H1 (cell line): ENCODE results near the gene CCDC93. TPM values are rescaled to one million over a fixed set of nuclear protein-coding genes. Genes with fewer than 3 reads are reported as not detected.

Experiments
- CTCF ChIA-PET: fragments of 300-600 bp; sonication (Branson Sonifier 250); formaldehyde crosslinking; loops from one replicate; lab custom pipeline; 2021; ENCODE audit not compliant: partially characterized antibody; lab: Charles Lee
- POLR2A ChIA-PET: fragments of 300-600 bp; sonication (Branson Sonifier 250); formaldehyde crosslinking; loops from one replicate; lab custom pipeline; 2021; ENCODE audit warnings: inconsistent platforms; ENCODE audit not compliant: partially characterized antibody; lab: Charles Lee
- DNase-seq, 2 experiments: peaks; one replicate each; pipeline versions ENCODE4 v3.0.0 to v3.0.0-alpha.2; 2010 to 2022; ENCODE audit warnings: low spot score in 2 of 2, low read depth in 1 of 2, mixed read lengths in 1 of 2
- FAIRE-seq: peaks from 2 replicates; lab custom pipeline; 2011; peaks lifted over from hg19 to GRCh38; lab: Jason Lieb, UNC
- H2AFZ ChIP-seq: 2 replicates; pipeline ENCODE4 v1.8.1; 2012; ENCODE audit warnings: low read length, inconsistent platforms
- H2AK5ac ChIP-seq: 2 replicates; pipeline ENCODE4 v1.6.1; 2013; ENCODE audit warnings: low read depth, low read length
- H2BK120ac ChIP-seq: replicated peaks from 2 replicates; pipeline ENCODE3; 2013; ENCODE audit warnings: low read depth, low read length, inconsistent platforms
- H2BK12ac ChIP-seq: 2 replicates; pipeline ENCODE4 v1.6.1; 2013; ENCODE audit warnings: low read depth, low read length
- H2BK15ac ChIP-seq: 2 replicates; pipeline ENCODE4 v1.6.1; 2013; ENCODE audit warnings: low read length
- H2BK20ac ChIP-seq: 2 replicates; pipeline ENCODE4 v1.6.1; 2013; ENCODE audit warnings: low read length
- H2BK5ac ChIP-seq: 2 replicates; pipeline ENCODE4 v1.6.1; 2013; ENCODE audit warnings: low read depth, low read length
- H3K14ac ChIP-seq: 2 replicates; pipeline ENCODE4 v1.6.1; 2013; ENCODE audit warnings: inconsistent platforms; ENCODE audit not compliant: insufficient read length
- H3K18ac ChIP-seq: 2 replicates; pipeline ENCODE4 v1.6.1; 2013; ENCODE audit warnings: low read length; ENCODE audit errors: extremely low read depth
- H3K23ac ChIP-seq: 2 replicates; pipeline ENCODE4 v1.6.1; 2013; ENCODE audit warnings: inconsistent platforms; ENCODE audit not compliant: insufficient read length
- H3K23me2 ChIP-seq: 2 replicates; pipeline ENCODE4 v1.6.1; 2013; ENCODE audit warnings: low read depth, low read length
- H3K27ac ChIP-seq: 2 replicates; pipeline ENCODE4 v1.6.1; 2011; ENCODE audit warnings: low read depth, low read length, inconsistent platforms
- H3K27me3 ChIP-seq, 4 experiments: replicated peaks in 1 of 4; 1 replicate in 1 of 4; 2 replicates in 3 of 4; pipeline versions ENCODE4 v1.6.1 to v1.8.1; 2011 to 2013; ENCODE audit warnings: low read length in 3 of 4, mild to moderate bottlenecking in 3 of 4, inconsistent platforms in 2 of 4, mixed read lengths in 2 of 4, moderate library complexity in 1 of 4; ENCODE audit not compliant: control insufficient read depth in 3 of 4, insufficient read depth in 3 of 4; ENCODE audit errors: extremely low read depth in 1 of 4
- H3K36me3 ChIP-seq, 4 experiments: 2 replicates each; pipeline versions ENCODE4 v1.6.1 to v1.8.1; 2011 to 2013; ENCODE audit warnings: mild to moderate bottlenecking in 4 of 4, low read length in 3 of 4, moderate library complexity in 2 of 4, control low read depth in 1 of 4, inconsistent platforms in 1 of 4; ENCODE audit not compliant: insufficient read depth in 4 of 4, control insufficient read depth in 2 of 4
- H3K4ac ChIP-seq: replicated peaks from 2 replicates; pipeline ENCODE3; 2013; ENCODE audit warnings: low read length, low read depth, mixed read lengths, inconsistent platforms; ENCODE audit not compliant: insufficient read length
- H3K4me1 ChIP-seq, 4 experiments: replicated peaks in 1 of 4; 1 replicate in 1 of 4; 2 replicates in 3 of 4; pipeline versions ENCODE4 v1.6.1 to v1.8.1; 2011 to 2013; ENCODE audit warnings: low read length in 3 of 4, inconsistent platforms in 2 of 4, mixed read lengths in 1 of 4; ENCODE audit not compliant: insufficient read depth in 4 of 4, control insufficient read depth in 3 of 4
- H3K4me2 ChIP-seq, 2 experiments: 2 replicates each; pipeline versions ENCODE4 v1.6.1 to v1.8.1; 2011 to 2013; ENCODE audit warnings: low read depth in 2 of 2, low read length in 2 of 2, control low read depth in 1 of 2, inconsistent platforms in 1 of 2, mild to moderate bottlenecking in 1 of 2; ENCODE audit not compliant: insufficient read depth in 1 of 2
- H3K4me3 ChIP-seq, 4 experiments: fragments of 200-600, 300-600 bp in 1 of 4; sonication (generic), shearing (Covaris generic), sonication (Bioruptor Twin) in 1 of 4; 2 replicates each; pipeline versions ENCODE4 v1.5.1 to v1.8.1; 2011 to 2016; ENCODE audit warnings: low read length in 4 of 4, low read depth in 3 of 4, control low read depth in 2 of 4, inconsistent platforms in 2 of 4, mild to moderate bottlenecking in 2 of 4, mixed read lengths in 1 of 4, moderate library complexity in 1 of 4; ENCODE audit not compliant: insufficient read depth in 2 of 4; ENCODE audit errors: extremely low read depth in 1 of 4
- H3K56ac ChIP-seq: replicated peaks from 2 replicates; pipeline ENCODE3; 2013; ENCODE audit warnings: low read depth, mild to moderate bottlenecking, mixed read lengths, low read length, inconsistent platforms; ENCODE audit not compliant: insufficient read length
- H3K79me1 ChIP-seq: 2 replicates; pipeline ENCODE4 v1.6.1; 2013; ENCODE audit warnings: low read depth, low read length, control low read depth
- H3K79me2 ChIP-seq, 2 experiments: 2 replicates each; pipeline versions ENCODE4 v1.6.1 to v1.8.1; 2012 to 2013; ENCODE audit warnings: low read length in 2 of 2, mild to moderate bottlenecking in 2 of 2, inconsistent platforms in 1 of 2; ENCODE audit not compliant: insufficient read depth in 2 of 2, control insufficient read depth in 1 of 2
- H3K9ac ChIP-seq, 4 experiments: replicated peaks in 1 of 4; 1 replicate in 1 of 4; 2 replicates in 3 of 4; pipeline versions ENCODE4 v1.6.1 to v1.8.1; 2011 to 2013; ENCODE audit warnings: low read depth in 3 of 4, low read length in 3 of 4, control low read depth in 2 of 4, mild to moderate bottlenecking in 2 of 4, moderate library complexity in 2 of 4, inconsistent platforms in 1 of 4; ENCODE audit errors: extremely low read depth in 1 of 4
- H3K9me3 ChIP-seq, 2 experiments: 2 replicates each; pipeline versions ENCODE4 v1.6.1 to v1.8.1; 2012 to 2013; ENCODE audit warnings: mild to moderate bottlenecking in 2 of 2, moderate library complexity in 2 of 2, control low read depth in 1 of 2, inconsistent platforms in 1 of 2, low read depth in 1 of 2, low read length in 1 of 2, mixed read lengths in 1 of 2; ENCODE audit not compliant: insufficient read depth in 2 of 2
- H4K20me1 ChIP-seq, 2 experiments: replicated peaks in 1 of 2; 2 replicates each; pipeline versions ENCODE3 to v1.8.1; 2011 to 2013; ENCODE audit warnings: inconsistent platforms in 2 of 2, low read length in 2 of 2, mild to moderate bottlenecking in 1 of 2; ENCODE audit not compliant: insufficient read depth in 2 of 2, control insufficient read depth in 1 of 2
- H4K5ac ChIP-seq: 2 replicates; pipeline ENCODE4 v1.6.1; 2013; ENCODE audit warnings: low read length, low read depth, mixed read lengths, inconsistent platforms; ENCODE audit not compliant: insufficient read length
- H4K8ac ChIP-seq: 2 replicates; pipeline ENCODE4 v1.8.0; 2013; ENCODE audit warnings: mild to moderate bottlenecking, moderate library complexity, low read length, inconsistent platforms; ENCODE audit not compliant: insufficient read depth; ENCODE audit errors: extremely low read depth
- H4K91ac ChIP-seq: replicated peaks from 2 replicates; pipeline ENCODE3; 2013; ENCODE audit warnings: low read length, mixed read lengths, inconsistent platforms; ENCODE audit not compliant: insufficient read length
- CTBP2 ChIP-seq: IDR thresholded peaks from 2 replicates; pipeline ENCODE4 v1.7.0; 2011; ENCODE audit warnings: borderline replicate concordance, mild to moderate bottlenecking, moderate library complexity, mixed read lengths, low read length; ENCODE audit not compliant: insufficient read depth, insufficient read length
- EGR1 ChIP-seq: IDR thresholded peaks from 2 replicates; pipeline ENCODE4 v1.6.1; 2011; ENCODE audit warnings: low read depth, low read length, borderline replicate concordance
- JUN ChIP-seq: IDR thresholded peaks from 2 replicates; pipeline ENCODE4 v1.6.1; 2011; ENCODE audit warnings: low read depth, mild to moderate bottlenecking, improper control_type of control experiment, low read length
- SIX5 ChIP-seq: IDR thresholded peaks from 2 replicates; pipeline ENCODE4 v1.6.1; 2011; ENCODE audit warnings: mild to moderate bottlenecking, low read depth, low read length
- WGBS, 2 experiments: shearing (Covaris generic) in 1 of 2; methylation state at CpG; one replicate each; pipeline versions ENCODE4 v1.1.6 to v1.1.7; 2013 to 2015; ENCODE audit warnings: low lambda C conversion rate in 2 of 2, mixed read lengths in 2 of 2, inconsistent platforms in 1 of 2, low coverage in 1 of 2, missing lambda C conversion rate in 1 of 2; ENCODE audit not compliant: insufficient replicate concordance in 2 of 2, insufficient coverage in 1 of 2, insufficient read length in 1 of 2; ENCODE audit errors: extremely low coverage in 1 of 2, missing lambda C conversion rate in 1 of 2; 5-methylcytosine and 5-hydroxymethylcytosine counted together
- polyA plus RNA-seq, 7 experiments: library from polyadenylated mRNA; depleted of rRNA in 3 of 7; stranded (reverse) in 5 of 7; unstranded in 2 of 7; fragments of >200 nt in 5 of 7; fragments of 200-250 nt in 2 of 7; gene quantifications; 1 replicate in 5 of 7; 2 replicates in 1 of 7; 4 replicates in 1 of 7; pipeline versions ENCODE4 v1.2.1 to v1.2.3, GENCODE V29; 2011 to 2013; ENCODE audit warnings: missing spikeins in 2 of 7, mixed read lengths in 2 of 7
- total RNA-seq: library from RNA; stranded (reverse); fragmentation: NEBNext Ultra II Directional; extraction: Animal tissue kit (Norgen Biotek cat#: 25700); gene quantifications from 2 replicates; pipeline ENCODE4 v1.2.1, GENCODE V29; 2021

Gene CCDC93
- total and polyA plus RNA-seq, 2 of the 8 experiments (the other 6 are each of a cell fraction or from before 2014, with no cell fraction given) = 5.5 to 18.0 TPM

DNA sequence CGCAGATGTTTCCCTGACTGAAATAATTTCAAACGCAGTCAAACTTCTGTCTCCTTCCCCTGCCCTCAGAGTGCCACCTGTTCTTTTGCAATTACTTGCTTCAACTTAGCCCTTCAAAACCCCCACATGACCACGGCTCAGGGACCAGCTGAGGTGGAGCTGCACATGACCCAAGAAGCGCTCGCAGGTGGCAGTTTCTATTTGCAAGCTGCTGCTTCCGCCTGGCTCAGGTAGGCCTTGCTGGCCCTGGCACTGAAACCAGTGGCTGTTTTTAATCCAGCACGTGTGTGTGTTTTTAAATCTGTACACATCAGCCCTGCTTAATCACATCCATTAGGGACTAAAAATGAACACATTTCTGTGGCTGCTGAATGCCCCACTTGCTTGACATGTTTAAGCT is 95.3 kb downstream of the CCDC93 start:
- no peak overlapping the region for H3K27ac ChIP-seq
- no peak overlapping the region for H3K4me3 ChIP-seq
- DNase-seq = no peak
- H3K56ac ChIP-seq = no peak overlapping the region
- H3K18ac ChIP-seq = no peak overlapping the region
- H4K20me1 ChIP-seq = peaks cover 0 to 2% of the 10 kb centered on the region in 2 experiments
- H2BK12ac ChIP-seq = no peak overlapping the region
- no peak overlapping the region for H4K8ac ChIP-seq
- no peak overlapping the region for H2BK20ac ChIP-seq
- 92% methylated on average over 7 of the region's 7 CpGs; no CpG with 5 or more reads in 1 of the 2 experiments for WGBS, 2 experiments
- peaks cover 5 to 11% of the 10 kb centered on the region in 2 experiments; a peak in 3 of 4 replicates for H3K9me3 ChIP-seq
- H3K23ac ChIP-seq = no peak overlapping the region
- H3K79me1 ChIP-seq = no peaks in the 10 kb centered on the region; the same call in 1 of the 2 replicates
- no peak overlapping the region for H3K4ac ChIP-seq
- H2BK5ac ChIP-seq = no peak overlapping the region
- no peak for TF ChIP-seq CTBP2
- no peak for TF ChIP-seq SIX5
- no peak for TF ChIP-seq JUN
- no peak for TF ChIP-seq EGR1
- TF ChIP-seq, all 59 proteins: peak for 0
- Histone ChIP-seq H2AFZ (no peak overlapping the region), H4K5ac (no peak overlapping the region), H3K79me2 (no peaks in the 10 kb centered on the region), H4K91ac (no peak overlapping the region), H2AK5ac (no peak overlapping the region), H3K14ac (no peak overlapping the region), H2BK120ac (no peak overlapping the region), H3K9ac (no peak overlapping the region), H3K4me2 (no peak overlapping the region), H3K27me3 (no peaks in the 10 kb centered on the region), H3K23me2 (no peaks in the 10 kb centered on the region), H3K4me1 (no peaks in the 10 kb centered on the region), H2BK15ac (no peak overlapping the region), H3K36me3 (peaks cover 6 to 34% (median 25%) of the 10 kb centered on the region in 4 experiments; a peak in 6 of 8 replicates)
- POLR2A ChIA-PET = interaction anchor here (1.1 kb wide), 1 partner anchor 83 kb away, joined by 4 read pairs; no protein-coding TSS in a partner anchor
- no peak for FAIRE-seq
- CTCF ChIA-PET = interaction anchor here (0.7 to 2.5 kb wide), 12 partner anchors 11 to 142 kb away, joined by 3 to 27 read pairs (median 4); partner anchors contain the start of gene DDX18
